CD14-positive monocyte (primary cell): ENCODE data around the gene UGGT2. TPM values are rescaled to one million over a fixed set of nuclear protein-coding genes. Genes with fewer than 3 reads are reported as not detected.

Experiments
- DNase-seq, 3 donors: peaks; one replicate each; pipeline ENCODE4 v3.0.0-alpha.2; 2011 to 2022
- H2AFZ ChIP-seq: 2 replicates; pipeline ENCODE4 v1.6.0; 2012; ENCODE audit warnings: mild to moderate bottlenecking, low read depth, low read length, inconsistent platforms; ENCODE audit not compliant: insufficient read depth, poor library complexity, severe bottlenecking
- H3K27ac ChIP-seq, 2 donors: 1 replicate in 1 of 2; 2 replicates in 1 of 2; pipeline ENCODE4 v1.5.1; 2012 to 2013; ENCODE audit warnings: low read length in 2 of 2, control low read depth in 1 of 2, inconsistent platforms in 1 of 2, low read depth in 1 of 2, mild to moderate bottlenecking in 1 of 2
- H3K27me3 ChIP-seq, 2 donors: one replicate each; pipeline versions ENCODE4 v1.6.0 to v1.6.1; 2011 to 2013; ENCODE audit warnings: low read length in 2 of 2; ENCODE audit not compliant: control insufficient read depth in 2 of 2, insufficient read depth in 2 of 2
- H3K36me3 ChIP-seq, 2 donors: replicated peaks in 1 of 2; 1 replicate in 1 of 2; 2 replicates in 1 of 2; pipeline versions ENCODE4 v1.5.1 to v1.6.1; 2012 to 2013; ENCODE audit warnings: low read length in 2 of 2, control low read depth in 1 of 2, inconsistent platforms in 1 of 2, mild to moderate bottlenecking in 1 of 2; ENCODE audit not compliant: insufficient read depth in 2 of 2, control insufficient read depth in 1 of 2
- H3K4me1 ChIP-seq, 2 donors: 1 replicate in 1 of 2; 2 replicates in 1 of 2; pipeline versions ENCODE4 v1.5.1 to v1.6.1; 2012 to 2013; ENCODE audit warnings: low read length in 2 of 2, control low read depth in 1 of 2, inconsistent platforms in 1 of 2, mild to moderate bottlenecking in 1 of 2, moderate library complexity in 1 of 2; ENCODE audit not compliant: insufficient read depth in 2 of 2, control insufficient read depth in 1 of 2
- H3K4me2 ChIP-seq: replicated peaks from 2 replicates; pipeline ENCODE3; 2012; ENCODE audit warnings: low read length, moderate library complexity, mild to moderate bottlenecking; ENCODE audit not compliant: poor library complexity, severe bottlenecking; ENCODE audit errors: extremely low read depth
- H3K4me3 ChIP-seq, 3 experiments: fragments of 200-600 bp in 1 of 3; sonication (generic) in 1 of 3; replicated peaks in 1 of 3; 1 replicate in 2 of 3; 2 replicates in 1 of 3; pipeline ENCODE4 v1.5.1; 2011 to 2013; ENCODE audit warnings: low read length in 3 of 3, mild to moderate bottlenecking in 3 of 3, control low read depth in 2 of 3, low read depth in 2 of 3, inconsistent platforms in 1 of 3, moderate library complexity in 1 of 3
- H3K79me2 ChIP-seq: 2 replicates; pipeline ENCODE4 v1.6.0; 2012; ENCODE audit warnings: mild to moderate bottlenecking, control low read depth, inconsistent platforms, low read length, moderate library complexity; ENCODE audit not compliant: insufficient read depth
- H3K9ac ChIP-seq: 2 replicates; pipeline ENCODE4 v1.6.0; 2017; ENCODE audit warnings: low read length, mild to moderate bottlenecking; ENCODE audit not compliant: insufficient read depth, poor library complexity, severe bottlenecking
- H3K9me3 ChIP-seq, 2 donors: replicated peaks in 1 of 2; 1 replicate in 1 of 2; 2 replicates in 1 of 2; pipeline versions ENCODE4 v1.5.1 to v1.6.1; 2012 to 2013; ENCODE audit warnings: low read length in 2 of 2, control low read depth in 1 of 2; ENCODE audit not compliant: control insufficient read depth in 1 of 2, insufficient read depth in 1 of 2
- H4K20me1 ChIP-seq: 2 replicates; pipeline ENCODE4 v1.6.0; 2012; ENCODE audit warnings: mild to moderate bottlenecking, low read length, control low read depth, moderate library complexity; ENCODE audit not compliant: insufficient read depth
- H3K27ac Mint-ChIP-seq, 7 donors: one replicate each; pipeline ENCODE4 v1.8.0; 2020; ENCODE audit warnings: mild to moderate bottlenecking in 7 of 7, mixed read lengths in 7 of 7, moderate library complexity in 6 of 7, inconsistent platforms in 2 of 7
- H3K27me3 Mint-ChIP-seq, 3 donors: one replicate each; pipeline ENCODE4 v1.8.0; 2021 to 2022; ENCODE audit warnings: low read depth in 3 of 3, mild to moderate bottlenecking in 3 of 3, mixed read lengths in 3 of 3, moderate library complexity in 3 of 3, inconsistent platforms in 1 of 3
- H3K36me3 Mint-ChIP-seq, 2 donors: one replicate each; pipeline ENCODE4 v1.8.0; 2020; ENCODE audit warnings: mixed read lengths in 2 of 2, inconsistent platforms in 1 of 2, mild to moderate bottlenecking in 1 of 2
- H3K4me1 Mint-ChIP-seq: one replicate; pipeline ENCODE4 v1.8.0; 2020; ENCODE audit warnings: mild to moderate bottlenecking, mixed read lengths
- H3K4me3 Mint-ChIP-seq, 2 donors: one replicate each; pipeline ENCODE4 v1.8.0; 2020; ENCODE audit warnings: mild to moderate bottlenecking in 2 of 2, mixed read lengths in 2 of 2, moderate library complexity in 1 of 2
- H3K9me3 Mint-ChIP-seq, 7 donors: one replicate each; pipeline ENCODE4 v1.8.0; 2020 to 2022; ENCODE audit warnings: mixed read lengths in 7 of 7, mild to moderate bottlenecking in 6 of 7, moderate library complexity in 6 of 7, inconsistent platforms in 2 of 7
- WGBS: methylation state at CpG from one replicate; pipeline ENCODE4 v1.1.5; 2013; ENCODE audit warnings: missing lambda C conversion rate; ENCODE audit not compliant: insufficient coverage; 5-methylcytosine and 5-hydroxymethylcytosine counted together
- intact Hi-C, 2 donors: fragments of 100-400 bp; cut with micrococcal nuclease; formaldehyde crosslinking; loops; one replicate each; pipeline versions ENCODE4 v1.15.0 to v1.15.1; 2023
- polyA plus RNA-seq, 3 donors: library from polyadenylated mRNA; depleted of rRNA in 1 of 3; unstranded in 2 of 3; stranded (reverse) in 1 of 3; fragments of 300-500 nt in 2 of 3; fragments of >200 nt in 1 of 3; fragmentation: Illumina TruSeq in 2 of 3; gene quantifications; 1 replicate in 2 of 3; 2 replicates in 1 of 3; pipeline ENCODE4 v1.2.3, GENCODE V29; 2012 to 2021
- TF ChIP-seq, protein P1 (sequence below): fragments of 200-600 bp; IDR thresholded peaks from one replicate; pipeline ENCODE4 v1.8.0; 2022; ENCODE audit warnings: antibody characterized with exemption, mild to moderate bottlenecking

UGGT2 gene
- polyA plus RNA-seq, 3 donors = 4.0 to 6.3 (median 5.6) TPM

DNA sequence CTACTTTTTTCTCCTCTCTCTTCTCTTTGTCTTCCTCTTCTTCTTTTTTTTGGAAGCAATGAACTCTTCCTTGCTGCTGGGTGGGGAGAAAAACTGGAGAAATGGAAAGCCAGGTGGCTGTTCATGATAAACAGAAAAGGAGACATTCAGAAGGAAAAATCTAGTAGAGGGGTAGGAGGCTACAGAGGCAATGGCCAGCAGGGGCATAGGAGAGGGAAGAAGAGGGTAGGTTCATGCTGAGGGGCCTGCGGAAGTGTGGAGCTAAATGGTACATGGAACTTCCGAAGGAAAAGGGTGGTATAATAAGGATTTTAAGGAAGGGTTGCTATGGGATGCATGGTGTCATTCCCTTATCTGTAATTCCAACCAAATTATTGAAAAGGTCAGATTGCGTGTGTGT lies 19.2 kb upstream of the UGGT2 start:
- H3K4me1 Mint-ChIP-seq = no peaks in the 10 kb centered on the region
- Histone ChIP-seq H3K4me2 (no peak overlapping the region), H3K4me3 (no peak overlapping the region), H2AFZ (no peak overlapping the region), H3K9me3 (no peaks in the 10 kb centered on the region), H3K27ac (no peak overlapping the region), H3K27me3 (peaks cover 2 to 11% of the 10 kb centered on the region in 2 donors), H3K4me1 (no peaks in the 10 kb centered on the region), H3K9ac (no peak overlapping the region), H3K79me2 (no peaks in the 10 kb centered on the region), H4K20me1 (no peaks in the 10 kb centered on the region), H3K36me3 (no peaks in the 10 kb centered on the region)
- H3K27me3 Mint-ChIP-seq = peaks cover 10 to 14% (median 12%) of the 10 kb centered on the region in 3 donors
- H3K4me3 Mint-ChIP-seq = peak overlapping the region in 1 of 2 donors; percentile 43
- TF ChIP-seq, protein P1, sequence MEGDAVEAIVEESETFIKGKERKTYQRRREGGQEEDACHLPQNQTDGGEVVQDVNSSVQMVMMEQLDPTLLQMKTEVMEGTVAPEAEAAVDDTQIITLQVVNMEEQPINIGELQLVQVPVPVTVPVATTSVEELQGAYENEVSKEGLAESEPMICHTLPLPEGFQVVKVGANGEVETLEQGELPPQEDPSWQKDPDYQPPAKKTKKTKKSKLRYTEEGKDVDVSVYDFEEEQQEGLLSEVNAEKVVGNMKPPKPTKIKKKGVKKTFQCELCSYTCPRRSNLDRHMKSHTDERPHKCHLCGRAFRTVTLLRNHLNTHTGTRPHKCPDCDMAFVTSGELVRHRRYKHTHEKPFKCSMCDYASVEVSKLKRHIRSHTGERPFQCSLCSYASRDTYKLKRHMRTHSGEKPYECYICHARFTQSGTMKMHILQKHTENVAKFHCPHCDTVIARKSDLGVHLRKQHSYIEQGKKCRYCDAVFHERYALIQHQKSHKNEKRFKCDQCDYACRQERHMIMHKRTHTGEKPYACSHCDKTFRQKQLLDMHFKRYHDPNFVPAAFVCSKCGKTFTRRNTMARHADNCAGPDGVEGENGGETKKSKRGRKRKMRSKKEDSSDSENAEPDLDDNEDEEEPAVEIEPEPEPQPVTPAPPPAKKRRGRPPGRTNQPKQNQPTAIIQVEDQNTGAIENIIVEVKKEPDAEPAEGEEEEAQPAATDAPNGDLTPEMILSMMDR = no peak
- no CpG with 5 or more reads among the region's 3 CpGs for WGBS
- intact Hi-C loops = no loop called here
- H3K27ac Mint-ChIP-seq = no peak overlapping the region
- H3K9me3 Mint-ChIP-seq = peaks cover 2 to 7% (median 6%) of the 10 kb centered on the region in 7 donors
- H3K36me3 Mint-ChIP-seq = no peaks in the 10 kb centered on the region
- DNase-seq = no peak

DNA sequence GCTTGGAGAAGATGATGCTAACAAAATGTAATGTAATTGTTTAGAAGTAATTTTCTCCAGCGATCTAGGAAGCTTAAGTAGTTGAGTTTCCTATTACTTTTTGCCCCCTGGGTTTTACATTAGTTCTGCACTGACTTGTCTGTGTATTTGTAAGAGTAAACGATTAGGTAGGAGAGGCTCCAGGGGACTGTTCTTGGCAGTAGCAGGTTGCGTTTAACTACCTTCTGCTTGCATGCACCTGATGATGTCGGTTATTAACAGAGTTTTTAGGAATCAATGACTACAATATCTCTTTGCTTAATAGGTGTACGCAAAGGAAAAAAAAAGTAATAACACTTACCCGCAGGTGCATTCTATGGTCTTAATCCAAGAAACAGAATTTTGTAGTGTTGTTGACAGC lies 18.3 kb upstream of the UGGT2 start:
- Mint-ChIP-seq H3K9me3 (peaks cover 2 to 7% (median 6%) of the 10 kb centered on the region in 7 donors), H3K36me3 (no peaks in the 10 kb centered on the region), H3K27ac (no peak overlapping the region), H3K27me3 (peaks cover 7 to 12% (median 10%) of the 10 kb centered on the region in 3 donors), H3K4me3 (no peak overlapping the region), H3K4me1 (no peaks in the 10 kb centered on the region)
- H3K36me3 ChIP-seq = no peaks in the 10 kb centered on the region
- 97% methylated on average over 3 of the region's 6 CpGs for WGBS
- H3K27me3 ChIP-seq = peaks cover 2 to 9% of the 10 kb centered on the region in 2 donors
- DNase-seq = no peak
- H4K20me1 ChIP-seq = no peaks in the 10 kb centered on the region
- H3K27ac ChIP-seq = no peak overlapping the region
- H3K9me3 ChIP-seq = no peaks in the 10 kb centered on the region
- H2AFZ ChIP-seq = no peak overlapping the region
- H3K79me2 ChIP-seq = no peaks in the 10 kb centered on the region
- no peak overlapping the region for H3K4me3 ChIP-seq
- H3K4me2 ChIP-seq = no peak overlapping the region
- H3K9ac ChIP-seq = no peak overlapping the region
- intact Hi-C loops = no loop called here
- TF ChIP-seq, protein P1 = no peak
- H3K4me1 ChIP-seq = no peaks in the 10 kb centered on the region
